Testis (tissue), 2 donors: ENCODE data around the gene HOXD13.

ENCODE experiments used
- CTCF ChIP-seq, 3 experiments: fragments of 450-650 bp in 2 of 3; fragments of 200-600 bp in 1 of 3; sonication (generic) in 1 of 3; IDR thresholded peaks; one replicate each; pipeline ENCODE4 v1.5.1; 2016 to 2019; ENCODE audit warnings: antibody characterized with exemption in 3 of 3, mild to moderate bottlenecking in 2 of 3, moderate library complexity in 1 of 3
- POLR2A ChIP-seq: fragments of 450-650 bp; IDR thresholded peaks from one replicate; pipeline ENCODE4 v1.6.1; 2017; ENCODE audit warnings: antibody characterized with exemption, mild to moderate bottlenecking, moderate library complexity

- TF ChIP-seq CTCF (IDR thresholded peaks at IDR 0.05) (no peak), POLR2A (no peak)
Measured at GRCh38 chr2:176056406-176056805, 36.1 kb upstream of the HOXD13 start.
